Stomach (tissue), 9 donors: ENCODE data around the gene HMGCS2. TPM values are rescaled to one million over a fixed set of nuclear protein-coding genes. Genes with fewer than 3 reads are reported as not detected.
A peak's percentile ranks its signal among the peaks of the same experiment; 100 is the strongest.

ENCODE experiments used
- DNase-seq, 2 donors: peaks; one replicate each; pipeline versions ENCODE4 v3.0.0 to v3.0.0-alpha.2; 2013 to 2019
- H3K27ac ChIP-seq, 5 donors: fragments of 200-600 bp in 4 of 5; sonication (generic) in 4 of 5; one replicate each; pipeline ENCODE4 v1.5.1; 2013 to 2019; ENCODE audit warnings: mild to moderate bottlenecking in 1 of 5, moderate library complexity in 1 of 5
- H3K27me3 ChIP-seq, 3 donors: fragments of 200-600 bp; sonication (generic); one replicate each; pipeline ENCODE4 v1.5.1; 2017 to 2019; ENCODE audit warnings: mixed run types in 1 of 3
- H3K36me3 ChIP-seq, 4 donors: fragments of 200-600 bp; sonication (generic); 1 replicate in 3 of 4; 2 replicates in 1 of 4; pipeline ENCODE4 v1.5.1; 2016 to 2019
- H3K4me1 ChIP-seq, 4 donors: fragments of 200-600 bp; sonication (generic); one replicate each; pipeline ENCODE4 v1.5.1; 2016 to 2019
- H3K4me3 ChIP-seq, 4 donors: fragments of 200-600 bp; sonication (generic) in 3 of 4; one replicate each; pipeline ENCODE4 v1.5.1; 2016 to 2019; ENCODE audit warnings: mild to moderate bottlenecking in 1 of 4
- H3K9me3 ChIP-seq, 4 donors: fragments of 200-600 bp; sonication (generic); one replicate each; pipeline ENCODE4 v1.5.1; 2016 to 2019
- EP300 ChIP-seq: sonication (generic); formaldehyde crosslinking; IDR thresholded peaks from one replicate; pipeline ENCODE4 v1.6.1; 2017; ENCODE audit warnings: antibody characterized with exemption
- POLR2A ChIP-seq, 4 donors: fragments of 450-650 bp; IDR thresholded peaks; one replicate each; pipeline ENCODE4 v1.6.1; 2016; ENCODE audit warnings: antibody characterized with exemption in 4 of 4, control low read depth in 2 of 4, mild to moderate bottlenecking in 1 of 4, moderate library complexity in 1 of 4
- POLR2AphosphoS5 ChIP-seq, 3 donors: sonication (generic); formaldehyde crosslinking; IDR thresholded peaks; one replicate each; pipeline ENCODE4 v1.6.1; 2016; ENCODE audit warnings: antibody characterized with exemption in 3 of 3
- WGBS, 5 donors: extraction: QIAGEN DNeasy Blood & Tissue Kit in 3 of 5; methylation state at CpG; one replicate each; pipeline versions ENCODE4 v1.1.5 to v1.1.7; 2013 to 2018; 5-methylcytosine and 5-hydroxymethylcytosine counted together
- intact Hi-C: fragments of 100-400 bp; cut with DNase I; formaldehyde crosslinking; loops from one replicate; pipeline ENCODE4 v1.15.1; 2023; ENCODE audit warnings: low total_unique reads
- polyA plus RNA-seq, 3 donors: library from polyadenylated mRNA; stranded (reverse); fragments of 200-250 nt; gene quantifications; one replicate each; pipeline ENCODE4 v1.2.3, GENCODE V29; 2013
- total RNA-seq, 5 donors: library from RNA; depleted of rRNA; stranded (reverse); fragments of >200 nt; gene quantifications; one replicate each; pipeline versions ENCODE4 v1.1.0 to v1.2.3, GENCODE V29; 2014 to 2016
- TF ChIP-seq, protein P1 (sequence below), 7 experiments: fragments of 450-650 bp in 4 of 7; fragments of 200-600 bp in 3 of 7; sonication (generic) in 3 of 7; IDR thresholded peaks; one replicate each; pipeline ENCODE4 v1.5.1; 2016 to 2019; ENCODE audit warnings: antibody characterized with exemption in 7 of 7, control low read depth in 2 of 7, mild to moderate bottlenecking in 1 of 7
- donor health status: healthy with polysubstance abuse.
- donor health status: Bipolar disorder and iron deficiency.
- donor health status: healthy.

HMGCS2 gene
- total and polyA plus RNA-seq, 8 donors = 2.5 to 203 (median 57.6) TPM

DNA sequence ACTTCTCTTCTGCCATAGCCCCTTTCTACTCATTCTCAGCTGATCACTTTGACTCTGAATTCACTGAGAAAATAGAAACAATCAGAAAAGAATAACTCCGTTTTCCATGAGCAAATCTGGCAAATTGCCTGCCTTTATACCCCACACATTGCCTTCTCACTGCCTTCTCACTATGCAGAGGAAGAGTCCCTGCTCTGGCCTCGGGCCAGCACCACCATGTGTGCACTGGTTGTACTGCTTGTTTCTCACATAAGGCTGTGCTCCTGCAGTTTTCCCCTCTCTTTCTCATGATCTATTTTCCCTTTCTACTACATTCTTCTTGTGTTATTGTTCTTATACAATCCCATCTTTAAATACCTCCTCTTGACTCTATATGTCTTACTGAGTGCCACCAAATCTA is 2.3 kb upstream of the HMGCS2 start:
- Histone ChIP-seq H3K4me1 (peaks cover 18 to 61% (median 49%) of the 10 kb centered on the region in 4 donors), H3K9me3 (no peaks in the 10 kb centered on the region), H3K27me3 (no peaks in the 10 kb centered on the region), H3K36me3 (no peaks in the 10 kb centered on the region), H3K27ac (no peak overlapping the region), H3K4me3 (no peak overlapping the region)
- 23 to 29% (median 25%) methylated on average over 2 of the region's 2 CpGs for WGBS, 5 donors
- peak in 1 of 2 donors; percentile 77 for DNase-seq
- TF ChIP-seq POLR2A (IDR thresholded peaks at IDR 0.05) = no peak
- intact Hi-C loops = no loop called here

DNA sequence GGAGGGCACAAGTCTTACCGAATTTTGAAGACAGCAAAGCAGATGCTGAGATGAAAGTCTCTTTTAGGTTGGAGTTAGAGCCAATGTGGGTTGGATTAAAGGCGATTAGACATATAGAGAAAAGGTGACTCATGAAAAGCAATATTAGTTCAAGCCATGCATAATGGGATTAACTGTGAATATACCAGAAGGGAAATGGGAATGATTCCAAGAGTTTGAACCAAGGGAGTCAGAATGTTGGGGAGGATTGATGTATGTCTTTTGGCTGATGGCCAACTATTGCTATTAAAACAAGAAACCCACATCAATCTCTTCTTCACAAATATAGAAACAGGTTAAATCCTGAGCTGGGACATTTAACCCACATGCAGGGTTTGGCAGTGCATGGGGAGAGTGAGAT is 1.2 kb downstream of the HMGCS2 start:
- H3K4me3 ChIP-seq = peak overlapping the region in 3 of 4 donors; percentile 7 to 44 (median 32)
- H3K9me3 ChIP-seq = no peaks in the 10 kb centered on the region
- intact Hi-C loops = no loop called here
- peaks cover 0 to under 1% (median 0%) of the 10 kb centered on the region in 4 donors for H3K36me3 ChIP-seq
- H3K27me3 ChIP-seq = no peaks in the 10 kb centered on the region
- peak overlapping the region; percentile 54 to 83 (median 71) for H3K27ac ChIP-seq
- WGBS, 5 donors = 15 to 50% (median 36%) methylated on average over 2 of the region's 2 CpGs
- TF ChIP-seq, protein P1, sequence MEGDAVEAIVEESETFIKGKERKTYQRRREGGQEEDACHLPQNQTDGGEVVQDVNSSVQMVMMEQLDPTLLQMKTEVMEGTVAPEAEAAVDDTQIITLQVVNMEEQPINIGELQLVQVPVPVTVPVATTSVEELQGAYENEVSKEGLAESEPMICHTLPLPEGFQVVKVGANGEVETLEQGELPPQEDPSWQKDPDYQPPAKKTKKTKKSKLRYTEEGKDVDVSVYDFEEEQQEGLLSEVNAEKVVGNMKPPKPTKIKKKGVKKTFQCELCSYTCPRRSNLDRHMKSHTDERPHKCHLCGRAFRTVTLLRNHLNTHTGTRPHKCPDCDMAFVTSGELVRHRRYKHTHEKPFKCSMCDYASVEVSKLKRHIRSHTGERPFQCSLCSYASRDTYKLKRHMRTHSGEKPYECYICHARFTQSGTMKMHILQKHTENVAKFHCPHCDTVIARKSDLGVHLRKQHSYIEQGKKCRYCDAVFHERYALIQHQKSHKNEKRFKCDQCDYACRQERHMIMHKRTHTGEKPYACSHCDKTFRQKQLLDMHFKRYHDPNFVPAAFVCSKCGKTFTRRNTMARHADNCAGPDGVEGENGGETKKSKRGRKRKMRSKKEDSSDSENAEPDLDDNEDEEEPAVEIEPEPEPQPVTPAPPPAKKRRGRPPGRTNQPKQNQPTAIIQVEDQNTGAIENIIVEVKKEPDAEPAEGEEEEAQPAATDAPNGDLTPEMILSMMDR (IDR thresholded peaks at IDR 0.05) = no peak
- TF ChIP-seq POLR2AphosphoS5 (IDR thresholded peaks at IDR 0.05) (peak in 1 of 3 donors; percentile 5), EP300 (no peak), POLR2A (IDR thresholded peaks at IDR 0.05) (no peak)
- no peak for DNase-seq
- H3K4me1 ChIP-seq = peaks cover 7 to 50% (median 31%) of the 10 kb centered on the region in 4 donors

DNA sequence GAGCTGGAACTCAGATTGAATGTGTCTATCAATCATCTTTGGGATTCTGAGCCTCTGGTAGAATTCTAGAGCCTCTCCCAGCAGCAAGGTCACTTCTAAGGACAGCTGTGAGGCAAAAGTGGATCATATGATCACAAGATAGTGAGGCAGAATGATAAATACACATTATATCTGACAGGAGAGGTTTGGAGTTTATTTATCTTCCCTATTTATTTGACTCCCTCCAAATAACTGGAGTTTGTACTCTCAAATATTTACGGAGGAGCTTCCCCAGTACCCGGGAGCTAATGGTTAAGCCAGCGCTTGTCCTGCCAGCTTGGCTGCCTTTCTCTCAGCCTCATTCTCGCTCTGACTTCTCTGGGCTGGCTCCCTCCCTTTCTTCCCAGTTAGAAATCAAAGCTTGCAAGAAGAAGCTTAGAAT is 2.3 kb downstream of the HMGCS2 start:
- Histone ChIP-seq H3K4me1 (peaks cover 7 to 46% (median 30%) of the 10 kb centered on the region in 4 donors), H3K27me3 (no peaks in the 10 kb centered on the region), H3K9me3 (no peaks in the 10 kb centered on the region), H3K36me3 (peaks cover 0 to 9% (median 0%) of the 10 kb centered on the region in 4 donors), H3K27ac (peak overlapping the region; percentile 54 to 83 (median 77)), H3K4me3 (peak overlapping the region in 3 of 4 donors; percentile 7 to 44 (median 32))
- WGBS, 5 donors = 15 to 31% (median 19%) methylated on average over 4 of the region's 4 CpGs
- peak in 1 of 3 donors; percentile 22 for TF ChIP-seq POLR2AphosphoS5 (IDR thresholded peaks at IDR 0.05)
- TF ChIP-seq, protein P1 (IDR thresholded peaks at IDR 0.05) = no peak
- intact Hi-C loops = no loop called here
- peak; percentile 61 to 66 for DNase-seq

DNA sequence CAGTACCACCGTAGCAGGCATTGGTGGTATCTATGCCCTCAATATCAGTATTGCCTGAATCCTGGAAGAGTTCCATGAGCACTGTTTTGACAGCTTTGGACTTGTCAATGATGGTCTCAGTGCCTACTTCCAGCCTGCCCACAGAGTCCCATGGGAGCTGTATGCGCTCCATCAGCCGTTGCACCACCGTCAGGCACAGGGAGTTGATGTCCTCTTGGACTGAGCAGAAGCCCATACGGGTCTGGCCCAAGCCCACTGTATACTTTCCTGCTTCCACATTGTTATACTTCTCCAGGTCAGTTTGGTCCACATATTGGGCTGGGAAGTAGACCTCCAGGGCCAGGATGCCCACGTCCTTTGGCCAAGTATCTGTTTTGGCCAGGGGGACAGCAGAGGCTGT is 4.5 kb downstream of the HMGCS2 start:
- peak overlapping the region in 1 of 5 donors; percentile 83 for H3K27ac ChIP-seq
- intact Hi-C loops = no loop called here
- no peaks in the 10 kb centered on the region for H3K9me3 ChIP-seq
- H3K27me3 ChIP-seq = no peaks in the 10 kb centered on the region
- no peak for TF ChIP-seq EP300
- TF ChIP-seq, protein P1 (IDR thresholded peaks at IDR 0.05) = no peak
- TF ChIP-seq POLR2AphosphoS5 (IDR thresholded peaks at IDR 0.05) = no peak
- no peak for TF ChIP-seq POLR2A (IDR thresholded peaks at IDR 0.05)
- DNase-seq = no peak
- H3K4me3 ChIP-seq = peak overlapping the region in 1 of 4 donors; percentile 22
- WGBS, 5 donors = 70 to 85% (median 78%) methylated on average over 6 of the region's 6 CpGs
- H3K36me3 ChIP-seq = peaks cover 0 to 27% (median 3%) of the 10 kb centered on the region in 4 donors
- H3K4me1 ChIP-seq = peaks cover 7 to 35% (median 23%) of the 10 kb centered on the region in 4 donors

DNA sequence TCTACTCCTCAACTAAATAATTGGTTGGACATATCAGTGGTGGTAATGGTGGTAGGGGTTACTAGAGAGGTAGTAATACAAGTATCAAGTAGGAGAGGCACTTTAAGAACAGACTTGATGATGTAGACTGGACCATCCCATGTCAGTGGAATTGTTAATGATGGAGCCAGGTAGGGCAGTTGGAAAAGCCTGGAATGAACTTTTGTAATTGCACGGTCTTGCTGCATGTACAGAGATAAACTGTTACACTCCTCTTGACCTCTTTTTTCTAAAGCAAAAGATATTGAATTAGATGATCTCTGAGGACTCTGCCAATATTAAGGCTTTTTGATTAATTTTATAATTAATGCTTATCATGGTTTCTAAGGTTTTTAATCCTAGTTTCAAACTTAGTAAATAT is 5.8 kb downstream of the HMGCS2 start:
- Histone ChIP-seq H3K27me3 (no peaks in the 10 kb centered on the region), H3K36me3 (peaks cover 0 to 40% (median 4%) of the 10 kb centered on the region in 4 donors), H3K9me3 (no peaks in the 10 kb centered on the region), H3K4me3 (no peak overlapping the region), H3K4me1 (peaks cover 7 to 24% (median 15%) of the 10 kb centered on the region in 4 donors), H3K27ac (no peak overlapping the region)
- 33 to 66% (median 52%) methylated on average over 1 of the region's 1 CpG for WGBS, 5 donors
- no peak for TF ChIP-seq POLR2A (IDR thresholded peaks at IDR 0.05)
- TF ChIP-seq EP300 = no peak
- TF ChIP-seq POLR2AphosphoS5 (IDR thresholded peaks at IDR 0.05) = no peak
- TF ChIP-seq, protein P1 (IDR thresholded peaks at IDR 0.05) = no peak
- DNase-seq = no peak
- intact Hi-C loops = no loop called here
